GM12878 (cell line): Measurements from ENCODE around the gene MAN1B1. TPM values are rescaled to one million over a fixed set of nuclear protein-coding genes. Genes with fewer than 3 reads are reported as not detected.

Experiments
- BACH1 ChIP-seq: fragments of 450-650 bp; IDR thresholded peaks from 2 replicates; pipeline ENCODE4 v1.6.1; 2017; ENCODE audit warnings: mild to moderate bottlenecking, borderline replicate concordance
- BHLHE40 ChIP-seq, 2 experiments: fragments of 450-650 bp in 1 of 2; IDR thresholded peaks; 2 replicates each; pipeline ENCODE4 v1.6.1; 2011 to 2017; ENCODE audit warnings: low read depth in 2 of 2, borderline replicate concordance in 1 of 2, improper control_type of control experiment in 1 of 2, low read length in 1 of 2, mild to moderate bottlenecking in 1 of 2
- BRCA1 ChIP-seq: IDR thresholded peaks from 2 replicates; pipeline ENCODE4 v1.6.1; 2011; ENCODE audit warnings: low read depth, low read length, improper control_type of control experiment
- CBFB ChIP-seq: IDR thresholded peaks from 2 replicates; pipeline ENCODE4 v1.6.1; 2016; ENCODE audit warnings: antibody characterized with exemption, low read depth
- CHD1 ChIP-seq: IDR thresholded peaks from 2 replicates; pipeline ENCODE4 v1.6.1; 2012; ENCODE audit warnings: low read depth, low read length, improper control_type of control experiment
- CHD2 ChIP-seq: IDR thresholded peaks from 2 replicates; pipeline ENCODE4 v1.6.1; 2011; ENCODE audit warnings: low read depth, low read length, improper control_type of control experiment, borderline replicate concordance
- CREB1 ChIP-seq: IDR thresholded peaks from 2 replicates; pipeline ENCODE4 v1.6.1; 2012; ENCODE audit warnings: low read depth, mild to moderate bottlenecking, inconsistent platforms
- EGR1 ChIP-seq, 2 experiments: IDR thresholded peaks; 1 replicate in 1 of 2; 2 replicates in 1 of 2; pipeline ENCODE4 v1.6.1; 2011 to 2012; ENCODE audit warnings: low read depth in 2 of 2, low read length in 2 of 2, borderline replicate concordance in 1 of 2, mild to moderate bottlenecking in 1 of 2, moderate library complexity in 1 of 2
- FOS ChIP-seq: IDR thresholded peaks from 3 replicates; pipeline ENCODE4 v1.6.1; 2011; ENCODE audit warnings: borderline replicate concordance; ENCODE audit not compliant: insufficient read length; ENCODE audit errors: extremely low read depth
- GATAD2B ChIP-seq: fragments of 450-650 bp; conservative IDR thresholded peaks from 2 replicates; pipeline ENCODE4 v1.6.1; 2017; ENCODE audit warnings: low read depth, mild to moderate bottlenecking, moderate library complexity
- HCFC1 ChIP-seq: fragments of 150-350 bp; IDR thresholded peaks from 2 replicates; pipeline ENCODE4 v1.6.1; 2014; ENCODE audit warnings: low read length
- KLF5 ChIP-seq: fragments of 450-650 bp; IDR thresholded peaks from 2 replicates; pipeline ENCODE4 v1.6.1; 2014; ENCODE audit warnings: mild to moderate bottlenecking; ENCODE audit not compliant: partially characterized antibody
- MEF2B ChIP-seq: fragments of 450-650 bp; IDR thresholded peaks from 2 replicates; pipeline ENCODE4 v1.6.1; 2018; ENCODE audit warnings: mild to moderate bottlenecking, moderate library complexity; ENCODE audit not compliant: partially characterized antibody, poor library complexity, severe bottlenecking
- MTA3 ChIP-seq: IDR thresholded peaks from 2 replicates; pipeline ENCODE4 v1.6.1; 2012; ENCODE audit warnings: low read length, inconsistent platforms, borderline replicate concordance
- NKRF ChIP-seq: fragments of 450-650 bp; conservative IDR thresholded peaks from 2 replicates; pipeline ENCODE4 v1.6.1; 2017; ENCODE audit warnings: mild to moderate bottlenecking, moderate library complexity
- POLR2A ChIP-seq: IDR thresholded peaks from 2 replicates; pipeline ENCODE4 v1.6.1; 2011; ENCODE audit warnings: low read depth, mild to moderate bottlenecking, low read length
- POLR2AphosphoS5 ChIP-seq: IDR thresholded peaks from 2 replicates; pipeline ENCODE4 v1.6.1; 2011; ENCODE audit warnings: mild to moderate bottlenecking, low read length, inconsistent platforms
- RB1 ChIP-seq: fragments of 450-650 bp; formaldehyde crosslinking; IDR thresholded peaks from 2 replicates; pipeline ENCODE4 v1.6.1; 2017; ENCODE audit warnings: mild to moderate bottlenecking, borderline replicate concordance
- RELA ChIP-seq: fragments of 450-650 bp; IDR thresholded peaks from 2 replicates; pipeline ENCODE4 v1.8.0; 2014; ENCODE audit warnings: borderline replicate concordance; ENCODE audit not compliant: partially characterized antibody
- SKIL ChIP-seq: fragments of 450-650 bp; IDR thresholded peaks from 2 replicates; pipeline ENCODE4 v1.6.1; 2017; ENCODE audit warnings: mild to moderate bottlenecking, low read depth, inconsistent platforms; ENCODE audit not compliant: poor library complexity, severe bottlenecking
- SMARCA5 ChIP-seq: fragments of 450-650 bp; IDR thresholded peaks from 2 replicates; pipeline ENCODE4 v1.6.1; 2017; ENCODE audit warnings: mild to moderate bottlenecking
- SMC3 ChIP-seq: IDR thresholded peaks from 2 replicates; pipeline ENCODE4 v1.6.1; 2011; ENCODE audit warnings: low read length, improper control_type of control experiment, borderline replicate concordance
- YY1 ChIP-seq: IDR thresholded peaks from 2 replicates; pipeline ENCODE4 v1.6.1; 2011; ENCODE audit warnings: low read depth, mild to moderate bottlenecking, low read length
- ZNF207 ChIP-seq: fragments of 450-650 bp; IDR thresholded peaks from 2 replicates; pipeline ENCODE4 v1.6.1; 2014; ENCODE audit warnings: antibody characterized with exemption, mild to moderate bottlenecking, borderline replicate concordance
- ZSCAN29 ChIP-seq: fragments of 450-650 bp; IDR thresholded peaks from 2 replicates; pipeline ENCODE4 v1.6.1; 2017; ENCODE audit warnings: mild to moderate bottlenecking, moderate library complexity
- polyA plus RNA-seq, 11 experiments: library from polyadenylated mRNA; depleted of rRNA in 4 of 11; unstranded in 6 of 11; stranded (reverse) in 5 of 11; fragments of >200 nt; fragmentation: Nextera tagmentation in 4 of 11; fragmentation: Illumina TruSeq in 1 of 11; extraction: Ambion mirVana in 4 of 11; extraction: Trizol in 1 of 11; gene quantifications; 1 replicate in 1 of 11; 2 replicates in 10 of 11; pipeline versions ENCODE4 v1.2.1 to v1.2.3, GENCODE V29; 2011 to 2016; ENCODE audit warnings: inconsistent platforms in 2 of 11, missing spikeins in 2 of 11, low read depth in 1 of 11
- total RNA-seq, 4 experiments: library from RNA; depleted of rRNA in 3 of 4; stranded (reverse); fragments of >200 nt in 3 of 4; fragmentation: Illumina TruSeq in 1 of 4; extraction: Trizol in 1 of 4; gene quantifications; 2 replicates each; pipeline versions ENCODE4 v1.2.1 to v1.2.3, GENCODE V29; 2013 to 2021
- TF ChIP-seq, protein P1 (sequence below): IDR thresholded peaks from 2 replicates; pipeline ENCODE4 v1.6.1; 2012; ENCODE audit warnings: low read depth, low read length, improper control_type of control experiment

Gene MAN1B1
- total and polyA plus RNA-seq, 10 of the 15 experiments (the other 5 are each of a cell fraction or from before 2014, with no cell fraction given): 0.71 to 34.1 (median 22.7) TPM

DNA sequence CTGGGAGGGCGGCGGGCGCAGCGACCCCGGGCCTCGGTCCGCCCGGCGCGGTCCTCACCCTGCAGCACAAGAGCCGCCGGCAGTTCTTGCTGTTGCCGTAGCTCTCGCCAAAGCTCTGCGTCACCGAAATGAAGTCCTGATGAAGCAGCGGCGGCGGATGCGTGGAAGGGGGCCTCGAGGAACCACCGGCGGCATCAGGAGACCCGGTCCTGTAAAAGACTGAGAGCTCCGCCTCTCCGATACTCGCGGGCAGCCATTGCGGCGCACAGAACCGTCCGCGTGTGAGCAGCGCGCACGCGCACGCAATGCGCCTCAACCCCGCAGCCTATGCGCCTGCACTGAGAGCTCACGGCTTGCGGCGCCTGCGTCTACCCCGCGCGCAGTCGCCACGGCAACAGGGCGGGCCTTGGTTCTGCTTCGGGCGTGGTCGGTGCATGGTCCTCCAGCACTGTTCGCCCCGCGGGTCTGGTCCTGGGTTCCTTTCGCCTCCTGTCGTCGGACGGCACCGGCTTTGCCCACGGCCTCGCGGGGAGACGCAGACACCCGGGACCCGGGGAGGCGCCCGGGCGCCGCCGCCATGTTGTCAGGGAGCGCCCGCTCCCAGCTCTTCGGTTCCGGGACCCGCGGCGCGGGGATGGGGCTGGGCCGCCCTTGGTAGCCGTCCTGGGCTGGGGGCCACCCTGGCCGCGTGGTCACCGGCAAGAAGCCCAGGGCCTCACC, 42.8 kb downstream of the MAN1B1 start (continued):
- TF ChIP-seq MEF2B: peak; percentile 25
- TF ChIP-seq POLR2A: peak; percentile 83
- TF ChIP-seq MTA3: no peak
- TF ChIP-seq CREB1: peak; percentile 36; the same call in 1 of the 2 replicates
- peak; percentile 40; the same call in 1 of the 2 replicates for TF ChIP-seq SMARCA5
- TF ChIP-seq ZNF207: peak; percentile 34; the same call in 1 of the 2 replicates
- no peak; the same call in none of the 2 replicates for TF ChIP-seq NKRF
- peak; percentile 62; the same call in 1 of the 2 replicates for TF ChIP-seq POLR2AphosphoS5
- TF ChIP-seq KLF5: peak; percentile 86
- no peak for TF ChIP-seq SMC3
- TF ChIP-seq, protein P1, sequence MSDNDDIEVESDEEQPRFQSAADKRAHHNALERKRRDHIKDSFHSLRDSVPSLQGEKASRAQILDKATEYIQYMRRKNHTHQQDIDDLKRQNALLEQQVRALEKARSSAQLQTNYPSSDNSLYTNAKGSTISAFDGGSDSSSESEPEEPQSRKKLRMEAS: peak; percentile 83; the same call in 1 of the 2 replicates
- peak; percentile 40 to 68; a peak in 2 of 4 replicates for TF ChIP-seq BHLHE40 (IDR thresholded peaks at IDR 0.05; ENCODE audit: borderline replicate concordance in 1 of 2, low read depth in 2 of 2, low read length in 1 of 2)
- peak; percentile 52 for TF ChIP-seq RELA
- TF ChIP-seq YY1: peak; percentile 93
- TF ChIP-seq CHD2: 0 out of 2 replicates have a peak, but pooled peaks have one; percentile 45
- TF ChIP-seq SKIL: no peak
- peak; percentile 73 for TF ChIP-seq BACH1
- peak; percentile 54 for TF ChIP-seq HCFC1
- TF ChIP-seq BRCA1: no peak
- 0 out of 2 replicates have a peak, but pooled peaks have one; percentile 26 for TF ChIP-seq CBFB
- TF ChIP-seq RB1: peak; percentile 63; the same call in 1 of the 2 replicates
- TF ChIP-seq EGR1 (IDR thresholded peaks at IDR 0.05; ENCODE audit: borderline replicate concordance in 1 of 2, low read depth in 2 of 2, low read length in 2 of 2): peak in 1 of 2 experiments; percentile 86; a peak in 1 of 3 replicates
- TF ChIP-seq GATAD2B: peak; percentile 63
- no peak for TF ChIP-seq FOS
- TF ChIP-seq CHD1: peak; percentile 58; the same call in 1 of the 2 replicates
- TF ChIP-seq ZSCAN29: no peak
